ENCODE data around the gene IRF2.

GRCh38 chr4:184513802-184514120 lies 39.4 kb upstream of the IRF2 start:
- TF ChIP-seq CTCF (IDR thresholded peaks at IDR 0.05) (no peak), EP300 (IDR thresholded peaks at IDR 0.05) (no peak)
